ENCODE results near the gene HDAC4. TPM values are rescaled to one million over a fixed set of nuclear protein-coding genes. Genes with fewer than 3 reads are reported as not detected.

HDAC4 gene
- total and polyA plus RNA-seq, 2 of the 8 experiments (the other 6 are each of a cell fraction or from before 2014, with no cell fraction given) = 15.4 to 31.5 TPM

- TF ChIP-seq NRF1 (IDR thresholded peaks at IDR 0.05; ENCODE audit: low read depth, low read length) (no peak), CBX8 (IDR thresholded peaks at IDR 0.05; ENCODE audit: borderline replicate concordance, low read depth, low read length) (no peak), SP2 (IDR thresholded peaks at IDR 0.05; ENCODE audit: low read length) (no peak)
- TF ChIP-seq, protein P1, sequence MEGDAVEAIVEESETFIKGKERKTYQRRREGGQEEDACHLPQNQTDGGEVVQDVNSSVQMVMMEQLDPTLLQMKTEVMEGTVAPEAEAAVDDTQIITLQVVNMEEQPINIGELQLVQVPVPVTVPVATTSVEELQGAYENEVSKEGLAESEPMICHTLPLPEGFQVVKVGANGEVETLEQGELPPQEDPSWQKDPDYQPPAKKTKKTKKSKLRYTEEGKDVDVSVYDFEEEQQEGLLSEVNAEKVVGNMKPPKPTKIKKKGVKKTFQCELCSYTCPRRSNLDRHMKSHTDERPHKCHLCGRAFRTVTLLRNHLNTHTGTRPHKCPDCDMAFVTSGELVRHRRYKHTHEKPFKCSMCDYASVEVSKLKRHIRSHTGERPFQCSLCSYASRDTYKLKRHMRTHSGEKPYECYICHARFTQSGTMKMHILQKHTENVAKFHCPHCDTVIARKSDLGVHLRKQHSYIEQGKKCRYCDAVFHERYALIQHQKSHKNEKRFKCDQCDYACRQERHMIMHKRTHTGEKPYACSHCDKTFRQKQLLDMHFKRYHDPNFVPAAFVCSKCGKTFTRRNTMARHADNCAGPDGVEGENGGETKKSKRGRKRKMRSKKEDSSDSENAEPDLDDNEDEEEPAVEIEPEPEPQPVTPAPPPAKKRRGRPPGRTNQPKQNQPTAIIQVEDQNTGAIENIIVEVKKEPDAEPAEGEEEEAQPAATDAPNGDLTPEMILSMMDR (IDR thresholded peaks at IDR 0.05; ENCODE audit: control extremely low read depth in 1 of 3, insufficient read depth in 1 of 3, low read depth in 1 of 3, low read length in 3 of 3) = no peak
Measured at GRCh38 chr2:239171643-239172042, 229.2 kb downstream of the HDAC4 start (continued).

All from H1 (cell line).